Activated B cell treated with CpG ODN at 0.5 μM for 24 hours (primary cell): ENCODE results near the gene AKTIP. TPM values are rescaled to one million over a fixed set of nuclear protein-coding genes. Genes with fewer than 3 reads are reported as not detected.

Experiments
- ATAC-seq: fragments of 200-7000 bp; cut with Tn5 transposase; one replicate; pipeline ENCODE4 v1.10.0; 2021; ENCODE audit warnings: low read depth, mild to moderate bottlenecking, moderate library complexity
- CTCF ChIA-PET: fragments of 350-600 bp; sonication (Branson Sonifier 250); formaldehyde crosslinking; loops from one replicate; lab custom pipeline; 2021; ENCODE audit warnings: antibody characterized with exemption; lab: Charles Lee
- POLR2A ChIA-PET: fragments of 350-600 bp; sonication (Branson Sonifier 250); formaldehyde crosslinking; loops from one replicate; lab custom pipeline; 2021; ENCODE audit warnings: antibody characterized with exemption; lab: Charles Lee
- DNase-seq: peaks from one replicate; pipeline ENCODE4 v3.0.0; 2022
- H3K27ac Mint-ChIP-seq: one replicate; pipeline ENCODE4 v1.8.0; 2020; ENCODE audit warnings: mixed read lengths
- H3K27me3 Mint-ChIP-seq: one replicate; pipeline ENCODE4 v1.8.0; 2021; ENCODE audit warnings: mixed read lengths
- H3K36me3 Mint-ChIP-seq: one replicate; pipeline ENCODE4 v1.8.0; 2021; ENCODE audit warnings: low read depth, mixed read lengths
- H3K4me1 Mint-ChIP-seq: one replicate; pipeline ENCODE4 v1.8.0; 2021; ENCODE audit warnings: mixed read lengths
- H3K4me3 Mint-ChIP-seq: one replicate; pipeline ENCODE4 v1.8.0; 2020; ENCODE audit warnings: mild to moderate bottlenecking, mixed read lengths
- H3K9me3 Mint-ChIP-seq: one replicate; pipeline ENCODE4 v1.8.0; 2020; ENCODE audit warnings: mixed read lengths
- CTCF ChIP-seq: fragments of 200-600 bp; IDR thresholded peaks from one replicate; pipeline ENCODE4 v1.8.0; 2022; ENCODE audit warnings: antibody characterized with exemption, mild to moderate bottlenecking
- intact Hi-C: fragments of 100-400 bp; cut with micrococcal nuclease; formaldehyde crosslinking; loops from one replicate; pipeline ENCODE4 v1.15.1; 2024
- total RNA-seq: library from RNA; stranded (reverse); gene quantifications from 2 replicates; pipeline ENCODE4 v1.2.3, GENCODE V29; 2022

Gene AKTIP
- total RNA-seq, 1 donor from 2014 or later = 22.8 TPM

DNA sequence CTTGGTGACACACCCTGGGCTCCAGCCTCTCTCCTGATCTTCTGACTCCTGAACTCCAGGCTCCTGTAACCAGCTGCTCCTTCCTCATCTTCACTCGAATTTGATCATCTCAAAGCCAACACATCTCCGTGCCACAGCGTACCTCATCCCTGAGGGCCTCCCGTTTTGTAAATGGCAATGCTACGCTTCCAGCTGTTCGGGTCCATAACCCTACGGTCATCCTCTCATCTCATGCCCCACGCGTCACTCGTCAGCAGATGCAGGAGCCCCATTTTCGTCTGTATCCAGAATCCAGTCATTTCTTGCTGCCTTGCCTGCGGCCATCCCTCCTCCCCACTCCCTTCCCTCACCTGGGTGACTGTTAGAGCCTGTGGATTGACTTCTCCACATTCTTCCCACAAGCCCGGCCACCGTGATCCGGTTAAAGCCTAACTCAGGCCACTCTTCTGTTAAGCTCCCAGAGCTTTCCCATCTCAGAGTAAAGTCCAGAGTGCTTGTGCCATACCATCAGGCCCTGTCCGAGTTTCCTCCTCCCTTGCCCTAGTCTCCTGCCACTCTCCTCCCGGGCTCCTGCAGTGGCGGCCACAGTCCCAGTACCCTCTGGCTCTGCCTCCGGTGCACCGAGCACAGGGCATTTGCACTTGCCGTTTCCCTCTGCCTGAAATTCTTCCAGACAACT lies 20.3 kb upstream of the AKTIP start:
- Mint-ChIP-seq H3K4me1 (peaks cover 36% of the 10 kb centered on the region), H3K27ac (no peak overlapping the region), H3K9me3 (no peaks in the 10 kb centered on the region), H3K36me3 (no peaks in the 10 kb centered on the region), H3K4me3 (no peak overlapping the region), H3K27me3 (no peaks in the 10 kb centered on the region)
- CTCF ChIA-PET = no interaction called here
- POLR2A ChIA-PET = interaction anchor here (1.9 kb wide), 1 partner anchor 19 kb away, joined by 4 read pairs; the partner anchor contains the start of gene AKTIP
- TF ChIP-seq CTCF = no peak
- DNase-seq (no peak), ATAC-seq (no peak)
- intact Hi-C loops = no loop called here

- CTCF ChIA-PET = interaction anchor here (1.0 to 2.3 kb wide), 3 partner anchors 9 to 30 kb away, joined by 3 to 8 read pairs (median 7); no protein-coding TSS in a partner anchor
- no peaks in the 10 kb centered on the region for H3K9me3 Mint-ChIP-seq
- no peak for DNase-seq
- intact Hi-C loops = no loop called here
- ATAC-seq = peak; percentile 7
- peak overlapping the region; percentile 87 for H3K27ac Mint-ChIP-seq
- no peak for TF ChIP-seq CTCF
- peak overlapping the region; percentile 70 for H3K4me3 Mint-ChIP-seq
- no peaks in the 10 kb centered on the region for H3K27me3 Mint-ChIP-seq
- H3K4me1 Mint-ChIP-seq = peaks cover 50% of the 10 kb centered on the region
- no peaks in the 10 kb centered on the region for H3K36me3 Mint-ChIP-seq
- POLR2A ChIA-PET = interaction anchor here (1.0 to 4.7 kb wide), 3 partner anchors 15 to 465 kb away, joined by 3 to 56 read pairs (median 3); partner anchors contain the start of genes AKTIP and CHD9
Observed at GRCh38 chr16:53519417-53520091, 16.5 kb upstream of the AKTIP start.

DNA sequence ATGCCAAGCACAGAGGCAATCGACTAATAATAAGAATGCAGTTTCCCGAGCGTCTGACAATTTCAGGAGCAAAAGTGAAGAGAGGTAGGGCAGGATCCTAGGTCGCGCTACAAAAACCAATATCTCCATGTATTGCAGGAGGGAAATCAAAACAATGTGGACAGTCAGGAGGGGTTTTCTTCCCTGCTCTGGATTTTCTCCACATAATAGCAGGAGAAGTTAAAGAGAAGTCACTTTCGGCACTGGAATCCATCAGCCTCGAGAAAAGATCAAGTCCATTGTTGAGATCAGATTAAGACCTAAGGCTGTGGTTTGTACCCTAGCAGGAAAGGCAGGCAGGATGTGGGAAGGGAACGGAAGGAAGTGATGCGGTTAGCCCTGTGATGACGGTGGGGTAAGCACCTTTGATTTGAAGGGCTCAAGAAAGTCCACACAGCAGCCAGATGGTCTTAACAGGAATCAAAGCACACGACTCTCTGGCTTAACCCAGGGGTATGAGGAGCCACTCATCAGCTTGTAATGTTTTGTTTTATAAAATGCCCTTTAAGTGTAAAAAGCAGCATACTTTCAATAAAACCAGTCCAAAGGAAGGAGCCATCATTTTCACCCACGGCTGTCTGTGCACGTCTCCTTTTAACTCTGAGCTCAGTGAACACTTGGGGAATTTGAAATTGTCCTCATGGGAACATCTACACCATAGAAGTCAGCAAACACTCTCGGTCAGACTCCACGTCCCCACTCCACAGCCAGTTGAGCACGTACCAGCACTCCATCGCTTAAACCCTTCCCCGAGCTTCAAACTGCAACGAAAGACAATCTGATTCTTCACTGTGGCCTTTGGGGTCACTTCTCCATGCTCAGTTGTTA lies 15.8 kb upstream of the AKTIP start:
- ChIA-PET POLR2A (interaction anchor here (0.7 to 4.7 kb wide), 6 partner anchors 15 to 464 kb away, joined by 3 to 56 read pairs (median 4); partner anchors contain the start of genes AKTIP, CHD9 and RBL2), CTCF (interaction anchor here (1.5 to 2.3 kb wide), 2 partner anchors 9 to 31 kb away, joined by 7 to 8 read pairs; no protein-coding TSS in a partner anchor)
- no peaks in the 10 kb centered on the region for H3K36me3 Mint-ChIP-seq
- DNase-seq (peak; percentile 46), ATAC-seq (peak; percentile 90)
- no peaks in the 10 kb centered on the region for H3K27me3 Mint-ChIP-seq
- no peak for TF ChIP-seq CTCF
- H3K4me3 Mint-ChIP-seq = peak overlapping the region; percentile 70
- intact Hi-C loops = loop anchor here (1.0 kb wide), 1 partner anchor 15 kb away; the partner anchor contains the start of gene AKTIP
- H3K27ac Mint-ChIP-seq = peak overlapping the region; percentile 87
- peaks cover 50% of the 10 kb centered on the region for H3K4me1 Mint-ChIP-seq
- peaks cover 3% of the 10 kb centered on the region for H3K9me3 Mint-ChIP-seq

GRCh38 chr16:53517851-53518250 lies 14.8 kb upstream of the AKTIP start:
- Mint-ChIP-seq H3K36me3 (no peaks in the 10 kb centered on the region), H3K9me3 (peaks cover 3% of the 10 kb centered on the region), H3K27me3 (no peaks in the 10 kb centered on the region), H3K4me3 (no peak overlapping the region), H3K4me1 (peaks cover 50% of the 10 kb centered on the region), H3K27ac (peak overlapping the region; percentile 87)
- ATAC-seq = no peak
- no peak for DNase-seq
- intact Hi-C loops = loop anchor here (1.0 kb wide), 1 partner anchor 15 kb away; the partner anchor contains the start of gene AKTIP
- POLR2A ChIA-PET = interaction anchor here (0.6 to 4.7 kb wide), 4 partner anchors 14 to 84 kb away, joined by 3 to 56 read pairs (median 4); partner anchors contain the start of genes AKTIP and RBL2
- TF ChIP-seq CTCF = no peak
- CTCF ChIA-PET = interaction anchor here (2.3 kb wide), 1 partner anchor 32 kb away, joined by 8 read pairs; no protein-coding TSS in a partner anchor
